HG03064 (cell line): Measurements from ENCODE around the gene DNAAF3.
"Not testable (repeated sequence)": the region's sequence is repeated elsewhere in the genome, so short reads cannot be mapped to it uniquely, and the experiment has no call there.

ENCODE experiments used
- ATAC-seq: cut with Tn5 transposase; IDR thresholded peaks from one replicate; pipeline ENCODE4 v1.9.1; 2021; ENCODE audit warnings: low read depth; ENCODE audit not compliant: unreplicated experiment

DNAAF3 gene

DNA sequence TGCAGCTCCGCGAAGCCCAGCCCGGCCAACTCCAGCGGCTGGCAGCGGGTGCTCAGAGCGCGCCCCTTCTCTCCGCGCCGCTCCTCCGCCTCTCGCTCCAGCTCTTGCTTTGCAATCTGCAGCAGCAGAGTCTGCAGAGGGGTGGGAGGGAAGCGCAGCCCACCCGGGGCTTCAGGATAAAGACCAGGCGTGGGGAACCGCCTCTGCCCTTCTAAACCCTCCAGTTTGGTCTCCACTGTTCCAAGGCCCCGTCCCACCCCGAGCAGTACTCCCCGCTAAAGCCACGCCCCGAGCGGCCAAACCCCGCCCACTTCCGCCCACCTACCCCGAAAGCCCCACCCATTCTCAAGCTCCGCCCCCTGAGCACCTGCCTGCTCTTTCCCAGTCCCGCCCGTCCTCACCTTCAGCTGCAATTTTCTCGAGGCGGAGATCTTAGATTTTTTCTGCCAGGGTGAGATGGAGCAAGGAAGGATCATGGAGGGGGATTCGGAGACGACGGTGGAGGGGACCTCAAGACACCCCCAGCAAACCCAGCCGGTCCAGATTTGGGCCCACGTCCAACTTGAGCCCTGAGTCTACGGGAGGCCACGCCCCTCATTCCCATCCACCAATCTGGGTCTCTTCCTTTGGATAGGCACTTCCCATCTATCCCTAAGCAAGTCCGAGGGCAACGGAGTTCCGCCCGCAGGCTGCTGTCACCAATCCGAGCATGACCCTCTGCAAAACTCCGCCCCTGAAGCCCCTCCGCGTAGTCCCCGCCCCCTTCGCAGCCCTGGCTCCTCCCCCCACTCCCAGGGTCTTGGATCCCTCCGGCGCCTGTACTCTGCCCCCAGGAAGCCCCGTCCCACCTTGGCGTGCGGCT lies 10.0 kb downstream of the DNAAF3 start:
- no peak for ATAC-seq

DNA sequence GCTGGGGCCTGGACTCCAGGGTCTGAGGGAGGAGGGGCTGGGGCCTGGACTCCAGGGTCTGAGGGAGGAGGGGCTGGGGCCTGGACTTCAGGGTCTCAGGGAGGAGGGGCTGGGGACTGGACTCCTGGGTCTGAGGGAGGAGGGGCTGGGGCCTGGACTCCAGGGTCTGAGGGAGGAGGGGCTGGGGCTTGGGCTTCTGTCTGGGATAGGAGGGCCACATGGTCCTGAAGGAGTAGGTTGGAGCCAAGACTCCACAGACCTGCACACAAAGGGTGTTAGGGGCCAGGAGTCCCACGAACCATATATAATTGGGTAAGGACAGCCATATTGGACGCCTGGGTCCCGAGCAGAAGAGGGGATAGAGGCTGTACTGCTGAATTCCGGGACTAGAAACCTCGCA lies 10.6 kb downstream of the DNAAF3 start:
- not testable (repeated sequence) for ATAC-seq

DNA sequence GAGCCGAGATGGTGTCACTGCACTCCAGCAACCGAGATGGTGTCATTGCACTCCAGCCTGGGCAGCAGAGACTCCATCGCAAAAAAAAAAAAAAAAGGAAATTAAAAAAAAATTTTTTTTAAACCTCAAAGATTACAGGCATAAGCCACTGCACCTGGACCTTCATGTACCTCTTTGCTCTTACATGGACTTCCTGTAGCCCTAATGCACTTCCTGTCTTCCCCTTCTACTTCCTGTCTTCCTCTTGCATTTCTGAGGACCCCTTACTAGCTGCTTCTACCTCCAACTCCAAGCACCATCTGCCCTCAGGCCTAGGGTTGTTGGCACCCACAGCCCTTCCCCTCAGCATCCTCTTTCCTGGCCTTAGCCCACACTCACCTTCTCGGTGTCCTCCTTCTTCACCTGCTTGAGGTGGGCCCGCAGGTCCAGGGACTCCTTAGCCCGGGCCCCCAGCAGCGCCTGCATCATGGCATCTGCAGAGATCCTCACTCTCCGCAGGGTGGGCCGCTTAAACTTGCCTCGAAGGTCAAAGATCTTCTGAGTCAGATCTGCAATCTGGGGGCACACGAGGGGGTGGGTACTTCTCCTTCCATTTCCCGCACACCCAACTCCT lies 12.7 kb downstream of the DNAAF3 start:
- no peak for ATAC-seq

DNA sequence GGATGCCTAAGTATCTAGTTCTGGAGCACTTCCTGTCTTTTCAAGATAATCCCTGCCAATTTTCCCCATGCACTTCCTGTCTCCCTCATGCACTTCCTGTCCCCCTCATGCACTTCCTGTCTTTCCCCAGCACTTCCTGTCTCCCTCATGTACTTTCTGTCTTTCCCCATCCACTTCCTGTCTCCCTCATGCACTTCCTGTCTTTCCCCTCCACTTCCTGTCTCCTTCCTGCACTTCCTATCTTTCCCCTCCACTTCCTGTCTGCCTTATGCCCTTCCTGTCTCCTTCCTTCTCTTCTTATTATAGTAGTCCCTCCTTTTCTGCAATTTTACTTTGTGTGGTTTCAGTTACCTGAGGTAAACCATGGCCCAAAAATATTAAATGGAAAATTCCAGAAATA lies 14.4 kb downstream of the DNAAF3 start:
- ATAC-seq, result no peak

DNA sequence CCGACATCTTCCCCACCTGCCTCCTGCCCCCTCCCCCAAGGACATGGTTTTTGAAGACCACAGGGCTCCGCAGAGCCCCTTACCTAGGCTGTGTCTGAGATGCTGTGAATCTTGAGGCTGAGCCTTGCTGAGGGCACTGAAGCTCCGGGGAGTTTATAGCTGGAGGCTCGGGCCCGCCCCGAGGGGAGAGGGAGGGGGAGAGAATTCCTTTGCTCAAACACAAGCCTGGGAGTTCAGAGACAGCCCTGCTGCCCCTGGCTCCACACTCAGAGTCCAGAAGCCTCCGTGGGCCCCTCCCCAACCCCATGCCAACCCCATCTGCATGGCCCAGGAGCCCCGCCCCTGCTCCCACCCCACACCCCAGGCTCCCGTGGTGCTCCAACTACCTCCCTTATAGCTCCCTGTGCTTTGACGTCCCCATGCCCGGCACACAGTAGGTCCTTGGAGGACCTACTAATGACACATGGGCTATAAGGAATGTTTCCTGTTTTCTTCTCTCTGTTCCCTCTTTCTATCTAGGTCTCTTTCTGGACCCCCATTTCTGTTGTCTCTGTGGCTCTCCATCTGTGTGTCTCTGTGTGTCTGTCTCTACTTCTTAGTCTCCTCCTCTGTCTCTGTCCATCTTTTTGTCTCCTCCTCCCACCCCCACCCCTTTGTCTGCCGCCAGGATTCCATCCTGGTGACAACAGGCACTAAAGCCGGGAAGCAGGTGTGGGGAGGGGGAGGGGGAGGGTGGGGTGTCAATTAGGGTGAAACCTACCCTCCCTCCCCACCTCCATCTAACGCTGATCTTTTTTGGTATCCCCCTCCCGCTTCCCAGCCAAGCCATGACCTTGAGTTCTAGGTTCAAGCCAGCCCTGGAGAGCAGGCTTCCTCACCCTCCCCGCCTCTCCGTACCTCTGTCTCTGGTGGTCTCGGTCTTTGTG lies 17.1 kb downstream of the DNAAF3 start, which contains the start of gene TNNT1:
TSS of gene TNNT1 (minus strand) at position 129 of the 926 bp plus-strand sequence. CDS start 2,049 bp downstream, outside the sequence.
- no peak for ATAC-seq

DNA sequence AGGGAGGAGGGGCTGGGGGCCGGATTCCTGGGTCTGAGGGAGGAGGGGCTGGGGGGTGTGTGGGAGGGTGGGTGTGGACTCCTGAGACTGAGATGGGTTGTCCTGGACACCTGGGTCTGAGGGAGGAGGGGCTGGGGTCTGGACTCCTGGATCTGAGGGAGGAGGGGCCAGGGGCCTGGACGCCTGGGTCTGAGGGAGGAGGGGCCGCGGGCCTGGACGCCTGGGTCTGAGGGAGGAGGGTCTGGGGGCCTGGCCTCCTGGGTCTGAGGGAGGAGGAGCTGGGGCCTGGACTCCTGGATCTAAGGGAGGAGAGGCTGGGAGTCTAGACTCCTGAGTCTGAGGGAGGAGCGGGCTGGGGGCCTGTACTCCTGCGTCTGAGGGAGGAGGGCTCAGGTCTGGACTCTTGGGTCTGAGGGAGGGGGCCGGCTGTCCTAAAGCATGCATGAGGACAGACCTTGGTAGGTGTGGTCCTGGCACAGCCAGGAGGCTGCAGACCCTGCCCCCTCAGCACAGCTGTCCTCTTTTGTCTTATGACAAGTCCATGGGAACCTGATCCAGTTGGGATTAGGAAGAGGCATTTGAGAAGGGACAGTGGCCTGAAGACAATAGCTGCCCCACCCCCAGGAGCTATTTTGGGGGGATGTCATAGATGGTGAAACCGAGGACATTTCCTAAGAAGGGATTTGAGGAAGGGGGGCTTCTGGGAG lies 18.7 kb downstream of the DNAAF3 start:
- ATAC-seq, result no peak

DNA sequence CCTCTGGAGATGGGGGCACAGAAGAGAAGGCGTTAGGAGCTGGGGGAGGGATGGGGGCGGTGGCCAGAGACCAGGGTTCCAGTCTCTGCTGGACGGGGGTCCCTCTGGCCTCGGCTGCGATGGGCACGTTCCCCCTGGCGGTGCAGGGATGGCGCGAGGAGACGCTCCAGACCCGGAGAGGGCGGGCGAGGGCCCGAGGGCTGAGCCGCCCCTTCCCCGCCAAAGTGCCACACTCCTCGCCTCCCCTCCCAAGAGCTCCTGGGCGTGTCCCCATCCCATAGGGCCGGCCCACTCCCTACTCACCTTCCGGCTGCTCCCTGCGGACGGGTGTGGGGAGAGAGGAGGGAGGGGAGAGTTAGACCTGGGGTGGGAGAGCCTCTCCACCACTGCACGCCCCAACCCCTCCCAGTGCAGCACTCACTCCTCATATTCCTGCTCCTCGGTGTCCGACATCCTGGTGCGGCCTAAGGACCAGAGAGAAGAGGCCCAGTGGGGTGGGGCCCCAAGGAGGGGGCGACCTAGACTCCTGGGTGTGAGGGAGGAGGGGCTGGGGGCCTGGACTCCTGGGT lies 19.6 kb downstream of the DNAAF3 start:
- no peak for ATAC-seq

DNA sequence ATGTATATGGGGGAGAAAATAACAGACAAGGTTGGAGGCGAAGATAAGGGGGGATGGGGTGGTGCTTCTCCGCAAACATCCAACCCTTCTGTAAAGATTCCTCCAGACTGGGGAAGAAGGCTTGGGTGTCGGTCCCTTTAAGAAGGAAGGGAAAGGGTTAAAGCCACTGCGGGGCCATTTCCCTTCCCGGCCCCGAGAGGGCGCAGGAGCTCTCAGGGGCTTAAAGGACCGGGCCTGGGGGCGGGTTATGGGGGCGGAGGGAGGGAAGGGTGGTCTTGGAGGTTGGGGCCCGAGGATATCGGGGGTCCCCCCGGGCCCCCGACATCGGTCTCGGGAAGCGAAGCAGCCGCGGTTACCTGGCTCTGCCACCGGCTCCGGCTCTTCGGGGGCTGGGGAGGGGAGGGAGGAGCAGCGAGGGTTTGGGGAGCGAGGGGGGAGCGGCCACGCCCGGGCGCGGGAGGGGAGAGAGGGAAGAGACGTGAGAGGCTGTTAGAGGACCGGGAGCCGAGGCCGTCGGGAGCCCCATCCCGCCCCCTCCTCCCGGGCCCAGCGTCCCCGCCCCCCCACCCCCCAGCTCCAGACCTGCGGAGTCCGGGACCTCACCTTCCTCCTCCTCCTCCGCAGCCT lies 20.2 kb downstream of the DNAAF3 start:
- no peak for ATAC-seq

DNA sequence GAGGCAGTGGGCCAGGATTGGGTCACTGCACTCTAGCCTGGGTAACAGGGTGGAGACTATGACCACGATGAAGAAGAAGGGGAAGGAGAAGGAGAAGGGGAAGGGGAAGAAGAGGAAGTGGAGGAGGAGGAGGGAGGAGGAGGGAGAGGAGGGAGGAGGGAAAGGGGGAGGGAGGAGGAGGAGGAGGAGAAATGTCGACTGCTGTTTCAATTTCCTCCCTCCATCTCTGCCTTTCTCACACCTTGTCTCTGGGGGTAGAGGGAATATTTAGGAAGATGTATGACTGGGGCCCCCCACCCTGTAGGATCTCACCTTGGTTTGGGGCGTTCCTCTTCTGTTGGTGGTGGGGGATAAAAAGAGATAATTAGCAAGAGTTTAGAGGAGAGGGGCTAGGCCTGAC lies 21.2 kb downstream of the DNAAF3 start:
- no peak for ATAC-seq

DNA sequence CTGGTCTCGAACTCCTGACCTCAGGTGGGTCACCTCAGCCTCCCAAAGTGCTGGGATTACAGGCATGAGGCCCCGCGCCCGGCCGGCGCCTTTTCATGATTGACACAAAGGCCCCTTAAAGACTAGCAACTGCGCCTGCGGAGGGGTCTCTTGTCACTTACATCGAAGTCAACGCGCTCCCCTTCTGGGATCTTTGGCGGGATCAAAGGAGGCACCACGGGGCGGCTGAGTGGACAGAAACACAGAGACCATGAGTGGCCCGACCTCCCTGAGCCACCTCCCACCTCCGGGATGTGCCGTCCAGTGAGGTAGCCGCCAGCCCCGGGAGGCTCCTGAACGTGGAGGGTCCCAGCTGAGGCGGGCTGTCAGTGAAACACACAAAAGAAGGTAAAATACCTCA lies 24.7 kb downstream of the DNAAF3 start:
- no peak for ATAC-seq

DNA sequence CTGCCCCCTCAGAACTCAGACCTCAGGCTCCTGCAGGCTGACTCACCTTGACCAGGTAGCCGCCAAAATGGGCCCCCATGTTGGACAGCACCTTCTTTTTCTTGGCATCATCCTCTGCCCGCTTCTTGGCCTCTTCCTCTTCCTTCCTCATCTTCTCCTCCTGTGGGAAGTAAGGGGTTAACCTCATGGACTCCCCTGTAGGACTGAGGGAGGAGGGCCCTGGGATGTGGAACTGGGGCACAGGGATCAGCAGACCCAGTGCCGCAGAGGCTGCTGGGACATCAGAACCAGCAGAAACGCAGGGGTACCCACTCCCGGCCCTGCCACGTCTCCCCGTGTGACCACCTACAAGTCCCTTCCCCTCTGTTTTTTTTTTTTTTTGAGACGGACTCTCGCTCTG lies 28.5 kb downstream of the DNAAF3 start:
- no peak for ATAC-seq

DNA sequence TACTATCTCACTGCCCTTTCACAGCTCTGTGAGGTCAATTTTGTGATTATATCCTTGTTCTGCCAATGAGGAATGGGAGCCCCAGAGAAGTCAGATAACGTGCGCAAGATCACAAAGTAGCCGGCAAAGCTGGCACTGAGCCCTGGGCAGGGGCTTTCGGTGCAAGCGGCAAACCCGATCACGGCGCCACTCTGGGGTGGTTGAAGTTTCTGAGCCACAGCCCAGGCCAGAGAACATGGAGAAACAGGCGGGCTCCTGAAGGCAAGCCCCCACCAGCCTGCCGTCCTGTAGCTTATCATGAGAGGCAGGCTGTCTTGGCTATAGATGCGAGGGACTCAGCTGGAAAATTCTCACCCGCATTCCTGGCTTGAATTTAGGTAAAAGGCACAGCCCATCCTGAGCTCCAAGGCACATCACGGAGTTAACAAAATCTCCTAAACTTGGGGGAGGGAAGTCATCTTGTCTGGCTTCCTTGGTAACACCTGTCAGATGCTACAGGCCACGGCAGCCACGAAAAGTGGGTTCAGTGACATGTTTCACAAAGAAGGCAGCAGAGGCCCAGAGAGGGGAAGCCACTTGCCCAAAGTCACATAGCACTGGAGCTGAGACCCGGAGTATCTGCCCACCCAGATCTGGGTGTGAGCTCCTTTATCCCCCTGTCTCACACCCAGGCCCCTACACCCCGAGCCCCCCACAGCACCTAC lies 29.9 kb downstream of the DNAAF3 start:
- ATAC-seq, result no peak

DNA sequence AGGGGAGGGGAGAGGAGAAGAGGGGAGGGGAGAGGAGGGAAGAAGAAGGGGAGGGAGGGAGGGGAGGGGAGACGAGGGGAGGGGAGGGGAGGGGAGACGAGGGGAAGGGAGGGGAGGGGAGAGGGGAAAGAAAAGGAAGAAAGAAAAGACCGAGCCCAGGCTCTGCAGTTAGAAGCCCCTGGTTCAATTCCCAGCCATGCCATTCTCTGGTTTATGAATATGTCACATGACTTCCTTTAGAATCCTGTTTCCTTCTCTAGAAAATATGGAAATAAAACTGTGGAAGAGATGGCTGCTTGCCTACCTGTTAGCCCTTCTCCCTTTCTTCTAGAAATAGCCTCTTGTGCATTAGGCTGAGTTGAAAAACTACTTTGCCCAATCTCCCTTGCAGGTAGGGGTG lies 31.7 kb downstream of the DNAAF3 start:
- ATAC-seq, result no peak

DNA sequence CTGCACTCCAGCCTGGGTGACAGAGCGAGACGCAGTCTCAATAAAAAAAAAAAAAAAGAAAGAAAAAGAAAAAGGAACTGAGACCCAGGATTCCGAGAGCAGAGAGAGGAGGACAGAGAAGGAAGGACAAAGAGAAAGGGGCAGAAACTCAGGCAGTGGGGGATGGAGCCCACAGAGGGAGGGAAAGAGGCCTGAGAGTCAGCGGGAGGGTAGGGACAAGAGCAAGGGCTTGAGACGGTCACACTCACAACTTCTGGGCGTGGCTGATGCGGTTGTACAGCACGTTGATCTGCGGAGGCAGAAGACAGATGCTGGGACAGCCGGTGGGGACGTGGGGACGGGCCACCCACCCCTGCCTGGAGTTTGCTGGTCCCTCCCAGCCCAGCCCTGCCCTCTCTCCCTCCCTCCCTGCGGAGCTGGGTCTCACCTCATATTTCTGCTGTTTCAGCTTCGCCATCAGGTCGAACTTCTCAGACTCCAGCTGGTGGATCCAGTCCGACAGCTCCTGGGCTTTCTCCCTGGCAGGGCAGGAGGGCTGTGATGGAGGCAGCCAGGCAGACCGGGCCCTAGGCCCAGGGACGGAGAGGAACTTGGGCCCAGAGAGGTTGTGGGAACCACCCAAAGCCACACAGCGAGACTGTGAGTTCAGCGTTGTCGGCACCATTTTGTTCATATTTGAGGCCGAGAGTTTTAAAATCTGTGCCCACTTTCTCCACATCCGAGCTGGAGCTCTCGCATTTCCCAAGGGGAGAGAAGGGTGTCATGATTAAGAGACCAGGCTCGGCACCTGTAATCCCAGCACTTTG lies 32.6 kb downstream of the DNAAF3 start:
- no peak for ATAC-seq

DNA sequence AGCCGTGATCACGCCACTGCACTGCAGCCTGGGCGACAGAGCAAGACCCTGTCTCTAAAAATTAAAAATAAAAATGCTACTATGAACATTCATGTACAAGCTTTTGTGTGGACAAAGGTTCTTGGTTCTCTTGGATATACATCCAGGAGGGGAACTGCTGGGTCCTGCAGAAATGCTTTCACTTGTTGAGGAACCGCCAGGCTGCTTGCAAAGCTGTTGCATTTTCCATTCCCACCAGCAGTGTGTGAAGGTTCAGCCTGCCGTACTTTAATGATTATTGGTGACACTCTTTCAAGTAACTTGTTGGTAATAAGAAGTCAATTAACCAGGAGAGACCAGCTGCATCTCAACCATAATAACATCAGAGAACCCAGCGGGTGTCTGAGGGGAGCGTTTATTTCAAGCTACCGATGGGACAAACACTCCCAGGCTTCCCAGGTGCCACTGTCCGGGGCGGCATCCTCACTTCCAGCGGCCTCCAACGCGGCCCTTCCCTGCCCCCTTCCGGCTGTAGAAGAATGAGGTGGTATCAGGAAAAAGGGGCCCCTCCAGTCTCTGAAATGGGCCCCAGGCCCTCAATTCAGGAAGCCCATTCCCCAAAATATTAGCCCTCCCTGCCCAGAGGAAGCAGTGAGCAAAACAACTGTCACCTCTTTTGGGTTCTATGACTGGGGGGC lies 33.8 kb downstream of the DNAAF3 start:
- no peak for ATAC-seq

DNA sequence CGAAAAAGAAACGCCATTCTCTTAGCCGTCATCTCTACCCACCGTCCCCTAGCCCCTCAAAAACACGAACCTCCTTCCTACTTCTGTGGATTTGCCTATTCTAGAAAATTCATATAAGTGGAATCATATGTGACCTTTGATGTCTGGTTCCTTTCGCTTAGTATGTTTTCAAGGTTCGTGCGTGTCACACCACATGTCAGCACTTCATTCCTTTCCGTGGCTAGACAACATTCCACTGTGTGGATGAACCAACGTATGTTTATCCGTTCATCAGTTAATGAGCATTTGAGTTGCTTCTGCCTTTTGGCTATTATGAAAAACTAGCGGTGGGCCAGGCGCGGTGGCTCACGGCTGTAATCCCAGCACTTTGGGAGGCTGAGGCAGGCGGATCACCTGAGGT lies 35.0 kb downstream of the DNAAF3 start:
- ATAC-seq, result no peak

DNA sequence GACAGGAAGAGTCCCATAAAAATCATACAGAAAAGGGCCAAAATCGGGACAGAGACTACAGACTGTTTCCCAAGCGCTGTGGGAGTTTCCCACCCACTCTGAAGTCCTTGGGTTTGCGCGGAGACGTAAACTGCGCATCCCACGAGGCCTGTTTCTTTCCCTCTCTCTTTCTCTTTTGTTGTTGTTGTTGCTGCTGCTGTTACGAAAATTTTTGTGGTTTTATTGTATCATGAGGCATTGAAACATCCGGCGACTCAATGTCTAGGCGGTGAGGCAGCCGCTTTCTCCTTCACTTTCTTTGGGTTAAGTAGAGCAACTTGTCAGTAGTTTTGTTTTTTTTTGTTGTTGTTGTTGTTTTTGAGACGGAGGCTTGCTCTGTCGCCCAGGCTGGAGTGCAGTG lies 47.4 kb downstream of the DNAAF3 start:
- ATAC-seq, result no peak
